Nephron progenitor cell (in vitro differentiated cells): ENCODE results near the gene RABGGTA.

Experiments used
- DNase-seq: peaks from one replicate; pipeline ENCODE4 v3.0.0; 2021
- H3K27ac Mint-ChIP-seq: 2 replicates; pipeline ENCODE4 v1.8.0; 2021; ENCODE audit warnings: mild to moderate bottlenecking, moderate library complexity, mixed read lengths
- H3K27me3 Mint-ChIP-seq: 2 replicates; pipeline ENCODE4 v1.8.0; 2021; ENCODE audit warnings: mild to moderate bottlenecking, low read depth, mixed read lengths; ENCODE audit not compliant: poor library complexity
- H3K36me3 Mint-ChIP-seq: 2 replicates; pipeline ENCODE4 v1.8.0; 2021; ENCODE audit warnings: low read depth, mixed read lengths
- H3K4me1 Mint-ChIP-seq: 2 replicates; pipeline ENCODE4 v1.8.0; 2021; ENCODE audit warnings: mixed read lengths
- H3K4me3 Mint-ChIP-seq: 2 replicates; pipeline ENCODE4 v1.8.0; 2021; ENCODE audit warnings: mild to moderate bottlenecking, moderate library complexity, mixed read lengths
- H3K9me3 Mint-ChIP-seq: 2 replicates; pipeline ENCODE4 v1.8.0; 2021; ENCODE audit warnings: mild to moderate bottlenecking, moderate library complexity, mixed read lengths
- TF ChIP-seq, protein P1 (sequence below): fragments of 200-600 bp; sonication (generic); IDR thresholded peaks from 2 replicates; pipeline ENCODE4 v1.5.0; 2021; ENCODE audit warnings: antibody characterized with exemption

Gene RABGGTA

GRCh38 chr14:24269910-24270536 is 1.4 kb downstream of the RABGGTA start:
- no peak for DNase-seq

GRCh38 chr14:24269368-24269767 is 2.0 kb downstream of the RABGGTA start:
- H3K36me3 Mint-ChIP-seq: peaks cover 10% of the 10 kb centered on the region
- no peaks in the 10 kb centered on the region for H3K9me3 Mint-ChIP-seq
- H3K27ac Mint-ChIP-seq: peak overlapping the region; percentile 61
- peaks cover 22% of the 10 kb centered on the region for H3K4me1 Mint-ChIP-seq
- H3K4me3 Mint-ChIP-seq: no peak overlapping the region
- DNase-seq: no peak
- TF ChIP-seq, protein P1, sequence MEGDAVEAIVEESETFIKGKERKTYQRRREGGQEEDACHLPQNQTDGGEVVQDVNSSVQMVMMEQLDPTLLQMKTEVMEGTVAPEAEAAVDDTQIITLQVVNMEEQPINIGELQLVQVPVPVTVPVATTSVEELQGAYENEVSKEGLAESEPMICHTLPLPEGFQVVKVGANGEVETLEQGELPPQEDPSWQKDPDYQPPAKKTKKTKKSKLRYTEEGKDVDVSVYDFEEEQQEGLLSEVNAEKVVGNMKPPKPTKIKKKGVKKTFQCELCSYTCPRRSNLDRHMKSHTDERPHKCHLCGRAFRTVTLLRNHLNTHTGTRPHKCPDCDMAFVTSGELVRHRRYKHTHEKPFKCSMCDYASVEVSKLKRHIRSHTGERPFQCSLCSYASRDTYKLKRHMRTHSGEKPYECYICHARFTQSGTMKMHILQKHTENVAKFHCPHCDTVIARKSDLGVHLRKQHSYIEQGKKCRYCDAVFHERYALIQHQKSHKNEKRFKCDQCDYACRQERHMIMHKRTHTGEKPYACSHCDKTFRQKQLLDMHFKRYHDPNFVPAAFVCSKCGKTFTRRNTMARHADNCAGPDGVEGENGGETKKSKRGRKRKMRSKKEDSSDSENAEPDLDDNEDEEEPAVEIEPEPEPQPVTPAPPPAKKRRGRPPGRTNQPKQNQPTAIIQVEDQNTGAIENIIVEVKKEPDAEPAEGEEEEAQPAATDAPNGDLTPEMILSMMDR: no peak
- peaks cover 6% of the 10 kb centered on the region for H3K27me3 Mint-ChIP-seq

More at GRCh38 chr14:24269910-24270536, 1.4 kb downstream of the RABGGTA start:
- H3K9me3 Mint-ChIP-seq: no peaks in the 10 kb centered on the region
- peak overlapping the region; percentile 87 for H3K4me3 Mint-ChIP-seq
- peaks cover 22% of the 10 kb centered on the region for H3K4me1 Mint-ChIP-seq
- no peak overlapping the region for H3K27ac Mint-ChIP-seq
- peaks cover 6% of the 10 kb centered on the region for H3K27me3 Mint-ChIP-seq
- H3K36me3 Mint-ChIP-seq: peaks cover 10% of the 10 kb centered on the region
- TF ChIP-seq, protein P1: no peak

GRCh38 chr14:24268225-24268624 is 3.2 kb downstream of the RABGGTA start:
- Mint-ChIP-seq H3K4me1 (peaks cover 22% of the 10 kb centered on the region), H3K9me3 (no peaks in the 10 kb centered on the region), H3K27me3 (peaks cover 6% of the 10 kb centered on the region), H3K36me3 (peaks cover 10% of the 10 kb centered on the region), H3K27ac (no peak overlapping the region), H3K4me3 (no peak overlapping the region)
- TF ChIP-seq, protein P1: no peak
- no peak for DNase-seq

DNA sequence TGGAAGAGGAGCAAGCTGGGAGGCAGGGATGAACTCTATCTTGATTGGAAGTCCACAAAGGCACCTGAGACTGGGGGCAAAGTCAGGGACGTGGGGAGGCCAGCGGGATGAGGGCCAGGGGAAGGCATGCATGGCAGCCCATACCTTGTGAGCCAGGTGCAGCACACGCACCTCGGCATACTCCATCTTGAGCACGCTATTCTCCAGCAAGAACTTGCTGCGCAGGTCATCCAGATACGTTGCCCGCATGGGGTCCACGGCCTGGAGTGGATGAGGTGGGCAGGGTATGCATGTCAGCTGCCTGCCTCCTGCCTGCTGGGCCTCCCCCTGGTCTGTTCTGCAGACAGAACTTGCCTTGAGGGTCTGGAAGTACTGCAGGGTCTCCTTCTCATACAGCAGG is 3.9 kb downstream of the RABGGTA start:
- TF ChIP-seq, protein P1: no peak
- no peak for DNase-seq

DNA sequence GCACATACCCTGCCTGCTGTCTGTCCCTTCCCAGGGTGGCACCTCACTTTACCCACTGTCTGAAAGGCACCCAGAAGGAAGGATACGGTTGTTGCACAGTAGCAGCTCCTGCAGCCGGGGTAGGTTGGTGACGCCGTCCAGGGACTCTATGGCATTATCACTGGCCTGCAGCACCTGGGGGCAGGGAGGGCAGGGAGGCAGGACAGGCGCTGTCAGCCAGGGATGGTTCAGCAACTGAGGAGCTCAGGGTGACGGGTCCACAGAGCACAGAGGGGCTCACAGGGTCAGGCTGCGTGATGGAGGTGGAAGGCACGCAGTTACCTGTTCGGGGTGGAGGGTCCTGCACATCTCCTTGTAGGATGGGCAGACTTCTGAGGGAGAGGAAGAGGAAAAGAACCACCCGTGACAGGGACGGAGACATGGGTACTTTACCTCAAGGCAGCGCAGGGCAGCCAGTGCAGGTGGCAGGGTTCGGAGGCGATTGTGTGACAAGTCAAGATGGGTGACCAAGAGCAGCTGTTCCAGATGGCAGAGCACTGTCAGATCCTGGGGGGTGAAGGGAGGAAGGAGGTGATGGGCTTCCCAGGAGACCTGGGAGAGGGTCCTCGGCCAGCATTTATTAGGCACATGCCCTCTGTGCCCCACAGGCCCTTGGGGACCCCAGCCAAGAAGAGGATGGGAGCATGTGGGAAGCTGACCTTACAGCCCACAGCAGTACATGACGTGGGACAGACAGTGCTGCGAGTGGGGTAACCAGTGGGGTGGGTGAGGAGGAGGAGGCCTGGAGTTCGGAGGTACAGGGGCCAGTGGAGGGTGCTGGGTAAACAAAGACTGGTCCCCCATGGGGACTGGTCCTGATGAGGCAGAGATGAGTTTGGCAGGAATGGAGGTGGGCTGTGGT is 4.8 kb downstream of the RABGGTA start:
- H3K4me3 Mint-ChIP-seq: no peak overlapping the region
- peak overlapping the region; percentile 62 for H3K27ac Mint-ChIP-seq
- no peaks in the 10 kb centered on the region for H3K9me3 Mint-ChIP-seq
- no peak for DNase-seq
- TF ChIP-seq, protein P1: no peak
- H3K36me3 Mint-ChIP-seq: peaks cover 10% of the 10 kb centered on the region
- H3K4me1 Mint-ChIP-seq: peaks cover 9% of the 10 kb centered on the region
- peaks cover 2% of the 10 kb centered on the region for H3K27me3 Mint-ChIP-seq

More for the DNA sequence above, 3.9 kb downstream of the RABGGTA start:
- Mint-ChIP-seq H3K27me3 (peaks cover 6% of the 10 kb centered on the region), H3K4me3 (no peak overlapping the region), H3K9me3 (no peaks in the 10 kb centered on the region), H3K27ac (no peak overlapping the region), H3K36me3 (peaks cover 10% of the 10 kb centered on the region), H3K4me1 (peaks cover 18% of the 10 kb centered on the region)
